Measurements from ENCODE around the gene LIPA. TPM values are rescaled to one million over a fixed set of nuclear protein-coding genes. Genes with fewer than 3 reads are reported as not detected.
"Not testable (repeated sequence)": the region's sequence is repeated elsewhere in the genome, so short reads cannot be mapped to it uniquely, and the experiment has no call there.

The LIPA gene
- total and polyA plus RNA-seq, 2 of the 4 experiments (the other 2 are of a cell fraction), result 23.1 to 31.9 TPM

- H2AK5ac ChIP-seq (ENCODE audit: low read depth, low read length); H4K20me1 ChIP-seq (ENCODE audit: insufficient read depth, low read length); in situ Hi-C loops (cut with MboI; ENCODE audit: low sequenced_read_pairs); H3K4me1 ChIP-seq (ENCODE audit: control insufficient read depth, insufficient read depth, low read length); H2BK20ac ChIP-seq (ENCODE audit: low read depth, low read length); POLR2A ChIA-PET (ENCODE audit: unreplicated experiment); H3K9ac ChIP-seq (ENCODE audit: low read depth, low read length); H3K27ac ChIP-seq (ENCODE audit: insufficient read depth, low read length); H3K27me3 ChIP-seq (ENCODE audit: control insufficient read depth, insufficient read depth, low read length); CTCF ChIA-PET; H4K5ac ChIP-seq (ENCODE audit: low read depth, low read length); H2AFZ ChIP-seq (replicated peaks; ENCODE audit: low read length, poor library complexity); H3K14ac ChIP-seq (replicated peaks; ENCODE audit: low read depth, low read length); DNase-seq; H3K56ac ChIP-seq (ENCODE audit: extremely low read depth, insufficient read depth, low read length); intact Hi-C loops (cut with micrococcal nuclease); H4K91ac ChIP-seq (ENCODE audit: insufficient read depth, low read depth, low read length); H2BK5ac ChIP-seq (ENCODE audit: low read depth, low read length, poor library complexity, severe bottlenecking); H3K36me3 ChIP-seq (ENCODE audit: control insufficient read depth, insufficient read depth, low read length); dilution Hi-C loops (cut with HindIII; ENCODE audit: low sequenced_read_pairs, unreplicated experiment); H3K9me3 ChIP-seq (ENCODE audit: control insufficient read depth, insufficient read depth, low read length); H4K8ac ChIP-seq (ENCODE audit: low read depth in 2 of 2, low read length in 2 of 2); H3K4me3 ChIP-seq (ENCODE audit: insufficient read depth, low read depth, low read length); ATAC-seq (ENCODE audit: low read depth); H2BK15ac ChIP-seq (ENCODE audit: low read depth, low read length); H3K79me1 ChIP-seq (ENCODE audit: low read depth in 1 of 2, low read length in 2 of 2); H2AK9ac ChIP-seq (replicated peaks; ENCODE audit: low read depth, low read length, poor library complexity); H3K4ac ChIP-seq (ENCODE audit: low read depth, low read length); BruUV-seq (replicated peaks); H3K18ac ChIP-seq (ENCODE audit: low read depth, low read length); H3K4me2 ChIP-seq (ENCODE audit: low read depth, low read length); H3K9me1 ChIP-seq (ENCODE audit: insufficient read depth, low read length); H2BK120ac ChIP-seq (ENCODE audit: low read depth, low read length); H3K23ac ChIP-seq (ENCODE audit: low read depth, low read length): not testable (repeated sequence)
- WGBS, 2 experiments (ENCODE audit: extremely low coverage in 2 of 2, insufficient read length in 1 of 2), result 100% methylated on average over 1 of the region's 2 CpGs; no CpG with 5 or more reads in 1 of the 2 experiments
Measured at GRCh38 chr10:89247623-89248022, 4.0 kb downstream of the LIPA start.

Measured in IMR-90 (cell line).